Hematopoietic multipotent progenitor cell (in vitro differentiated cells): ENCODE results near the gene TOMM7. TPM values are rescaled to one million over a fixed set of nuclear protein-coding genes. Genes with fewer than 3 reads are reported as not detected.
"Not testable (repeated sequence)": the region's sequence is repeated elsewhere in the genome, so short reads cannot be mapped to it uniquely, and the experiment has no call there.

ENCODE experiments used
- DNase-seq, 3 donors: peaks; one replicate each; pipeline ENCODE4 v3.0.0-alpha.2; 2011 to 2015; ENCODE audit warnings: low read depth in 2 of 3, low spot score in 2 of 3
- total RNA-seq: library from RNA; depleted of rRNA; stranded (reverse); fragments of >200 nt; gene quantifications from one replicate; pipeline ENCODE4 v1.2.3, GENCODE V29; 2012

TOMM7 gene
- total RNA-seq, 1 donor = 140 TPM

GRCh38 chr7:22826593-22826992 lies 3.9 kb upstream of the TOMM7 start:
- DNase-seq = no peak

GRCh38 chr7:22824760-22825159 lies 2.1 kb upstream of the TOMM7 start:
- no peak for DNase-seq

- no peak for DNase-seq
Measured at GRCh38 chr7:22823142-22823497, 471 bp upstream of the TOMM7 start.

DNA sequence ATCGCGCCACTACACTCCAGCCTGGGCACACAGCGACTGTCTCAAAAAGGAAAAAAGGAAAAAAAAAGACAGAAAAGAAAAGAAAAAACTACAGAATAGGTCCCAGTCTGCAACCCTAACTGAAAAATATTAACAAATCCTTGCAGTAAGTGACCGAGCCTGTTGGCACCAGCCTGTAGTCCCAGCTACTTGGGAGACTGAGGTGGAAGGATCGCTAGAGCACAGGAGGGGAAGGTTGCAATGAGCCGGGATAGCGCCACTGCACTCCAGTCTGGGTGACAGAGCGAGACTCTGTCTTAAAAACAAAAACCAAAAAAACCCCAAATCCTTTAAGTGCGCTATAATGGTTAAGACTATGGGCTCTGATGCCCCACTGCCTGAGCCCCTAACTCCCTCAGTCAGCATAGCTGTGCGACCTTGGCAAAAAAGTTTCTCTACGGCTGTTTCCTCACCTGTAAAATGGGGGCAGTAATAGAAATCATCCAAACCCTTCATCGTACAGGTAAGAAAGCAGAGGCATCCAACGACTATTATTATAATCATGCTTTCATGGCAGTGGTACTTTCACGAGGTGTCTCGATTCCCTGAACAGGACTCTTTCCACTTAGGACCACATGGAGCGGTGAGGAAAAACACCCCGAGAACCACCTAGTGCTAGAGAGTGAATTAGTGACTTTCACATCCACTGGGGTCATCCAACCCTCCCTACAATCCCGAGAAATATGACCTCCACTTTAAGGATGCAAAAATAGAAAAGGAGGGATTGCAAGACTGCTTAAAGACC lies 755 bp downstream of the TOMM7 start:
- no peak for DNase-seq

DNA sequence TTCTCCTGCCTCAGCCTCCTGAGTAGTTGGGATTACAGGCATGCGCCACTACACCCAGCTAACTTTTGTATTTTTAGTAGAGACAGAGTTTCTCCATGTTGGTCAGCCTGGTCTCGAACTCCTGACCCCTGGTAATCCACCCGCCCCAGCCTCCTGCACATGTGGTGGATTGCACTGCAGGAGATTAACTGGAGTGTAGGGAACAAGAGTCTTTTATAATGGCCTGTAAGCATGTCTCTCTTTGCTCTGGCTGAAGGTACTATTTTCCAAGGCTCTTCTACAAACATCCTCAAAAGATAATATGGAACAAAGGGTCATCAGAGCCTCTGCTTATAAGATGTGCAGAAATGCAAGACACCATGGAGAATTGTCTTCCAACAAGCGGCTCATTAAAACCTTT lies 3.2 kb downstream of the TOMM7 start:
- DNase-seq = no peak

DNA sequence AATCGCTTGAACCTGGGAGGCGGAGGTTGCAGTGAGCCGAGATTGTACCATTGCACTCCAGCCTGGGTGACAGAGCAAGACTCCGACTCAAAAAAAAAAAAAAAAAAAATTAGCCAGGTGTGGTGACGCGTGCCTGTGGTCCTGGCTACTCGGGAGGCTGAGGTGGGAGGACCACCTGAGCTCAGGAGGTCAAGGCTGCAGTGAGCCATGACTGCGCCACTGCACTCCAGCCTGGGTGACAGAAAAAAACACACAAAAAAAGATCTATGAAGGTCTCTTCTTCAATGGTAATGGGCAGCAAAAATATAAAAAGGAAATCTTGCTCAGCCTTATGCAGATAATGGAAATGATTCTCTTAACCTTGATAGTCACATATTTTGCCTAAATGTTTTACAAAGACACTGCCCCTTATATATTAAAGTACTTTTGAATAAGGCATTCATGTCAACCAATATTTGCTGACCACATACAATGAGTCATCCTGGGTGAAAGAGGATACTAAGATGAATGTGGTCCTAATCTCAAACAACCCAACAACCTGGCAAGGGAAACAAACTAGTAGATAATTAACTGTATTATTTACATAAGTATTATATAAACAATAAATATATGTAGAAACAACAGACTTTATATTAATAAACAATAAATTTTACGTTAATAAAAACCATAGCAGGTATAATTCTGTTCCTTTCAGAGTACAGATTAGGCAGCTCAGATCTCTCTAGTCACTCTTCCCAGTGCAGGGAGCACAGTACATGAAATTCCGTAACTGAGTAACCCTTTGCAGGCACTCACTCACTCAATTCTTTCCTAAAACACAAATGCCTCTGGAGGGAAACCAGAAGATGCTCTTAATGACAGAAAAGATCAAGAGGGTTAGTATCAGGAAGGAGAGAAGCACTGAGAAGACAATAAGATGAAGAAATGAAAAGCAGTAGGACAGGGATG lies 8.1 kb downstream of the TOMM7 start:
- DNase-seq = no peak

DNA sequence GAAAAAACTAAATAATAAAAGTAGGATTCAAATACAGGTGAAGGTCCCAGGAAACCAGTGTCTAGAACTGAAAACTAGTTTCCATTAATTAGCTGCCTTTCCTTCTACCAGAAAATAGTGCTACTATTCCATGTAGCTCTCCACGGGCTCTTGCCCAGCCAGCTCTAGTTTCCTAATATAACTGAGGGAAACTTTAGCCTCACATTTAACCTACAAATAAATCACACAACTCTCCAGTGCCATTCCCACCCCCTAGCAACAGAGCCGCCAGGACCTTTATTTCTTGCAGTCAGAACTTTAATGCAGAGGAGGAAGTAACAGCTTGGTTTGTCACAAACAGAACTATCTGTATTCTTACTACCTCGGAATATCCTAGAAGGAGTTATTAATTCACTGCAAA lies 10.3 kb downstream of the TOMM7 start:
- no peak for DNase-seq

GRCh38 chr7:22811746-22812280 lies 10.8 kb downstream of the TOMM7 start:
- no peak for DNase-seq

- no peak for DNase-seq
Measured at GRCh38 chr7:22810843-22811242, 11.8 kb downstream of the TOMM7 start.

DNA sequence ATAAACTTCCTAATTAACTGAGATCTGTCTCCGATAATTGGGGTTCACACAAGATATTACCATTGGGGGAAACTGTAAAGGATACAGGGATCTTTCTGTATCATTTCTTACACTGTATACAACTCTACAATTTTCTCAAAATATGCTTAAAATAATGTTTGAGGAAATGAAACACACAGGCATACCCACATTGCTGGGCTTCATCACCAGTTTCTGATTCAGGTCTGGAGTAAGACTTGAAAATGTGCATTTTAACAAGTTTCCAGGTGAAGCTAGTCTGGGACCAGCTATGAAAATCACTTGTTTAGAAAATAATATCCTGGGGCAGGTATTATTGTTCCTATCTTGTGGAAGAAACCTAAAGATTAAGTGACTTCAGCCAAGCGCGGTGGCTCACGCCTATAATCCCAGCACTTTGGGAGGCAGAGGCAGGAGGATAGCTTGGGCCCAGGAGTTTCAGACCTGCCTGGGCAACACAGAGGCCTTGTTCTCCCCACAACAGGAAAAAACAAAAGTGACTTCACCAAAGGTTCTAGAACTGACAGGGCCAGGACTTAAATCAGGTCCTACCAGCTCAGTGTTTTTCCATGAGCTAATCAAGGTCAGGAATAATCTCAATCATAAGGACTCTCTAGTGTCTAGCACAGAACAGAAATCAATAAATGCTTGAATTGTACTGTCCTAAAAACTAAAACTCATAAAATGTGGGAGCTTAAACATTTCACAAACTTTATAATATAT lies 12.6 kb downstream of the TOMM7 start:
- no peak for DNase-seq

- no peak for DNase-seq
Measured at GRCh38 chr7:22808140-22808539, 14.5 kb downstream of the TOMM7 start.

DNA sequence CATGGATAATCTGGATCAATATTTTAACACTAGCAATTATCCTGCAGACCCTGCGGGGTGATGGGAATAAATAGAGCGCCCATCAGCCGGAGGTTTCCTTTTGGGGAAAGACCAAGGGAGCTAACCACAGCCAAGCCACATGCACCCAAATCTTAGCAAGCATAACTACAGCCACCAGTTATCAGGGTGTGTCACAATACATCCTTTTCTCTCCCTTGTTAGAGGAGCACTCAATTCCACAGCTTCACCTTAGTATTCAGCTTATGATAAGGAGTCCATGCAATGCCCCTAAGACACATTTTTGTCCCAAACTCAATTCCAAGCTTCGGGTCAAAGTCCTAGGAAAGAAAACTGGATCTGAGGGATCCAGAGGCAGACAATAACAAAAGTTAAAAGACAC lies 15.9 kb downstream of the TOMM7 start:
- DNase-seq = no peak

GRCh38 chr7:22805227-22805626 lies 17.4 kb downstream of the TOMM7 start:
- no peak for DNase-seq

DNA sequence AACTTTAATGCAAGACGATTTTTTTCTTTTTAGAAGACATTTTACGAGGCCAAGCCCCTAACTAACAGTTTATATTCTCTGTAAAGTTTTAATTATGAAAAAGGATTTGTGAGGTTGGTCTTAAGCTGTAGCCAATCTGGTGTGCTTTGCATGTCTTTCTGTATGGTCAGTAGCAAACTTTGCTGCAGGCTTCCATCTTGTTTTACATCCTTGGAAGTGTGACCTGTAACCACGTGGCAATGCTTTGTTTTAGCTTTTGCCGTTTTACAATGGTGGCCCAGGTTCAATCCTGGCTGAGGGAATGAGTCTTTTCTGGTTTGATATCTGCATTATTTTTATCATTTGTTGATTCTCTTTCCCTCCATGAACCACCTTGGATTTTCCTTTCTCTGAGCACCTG lies 19.8 kb downstream of the TOMM7 start:
- not testable (repeated sequence) for DNase-seq

DNA sequence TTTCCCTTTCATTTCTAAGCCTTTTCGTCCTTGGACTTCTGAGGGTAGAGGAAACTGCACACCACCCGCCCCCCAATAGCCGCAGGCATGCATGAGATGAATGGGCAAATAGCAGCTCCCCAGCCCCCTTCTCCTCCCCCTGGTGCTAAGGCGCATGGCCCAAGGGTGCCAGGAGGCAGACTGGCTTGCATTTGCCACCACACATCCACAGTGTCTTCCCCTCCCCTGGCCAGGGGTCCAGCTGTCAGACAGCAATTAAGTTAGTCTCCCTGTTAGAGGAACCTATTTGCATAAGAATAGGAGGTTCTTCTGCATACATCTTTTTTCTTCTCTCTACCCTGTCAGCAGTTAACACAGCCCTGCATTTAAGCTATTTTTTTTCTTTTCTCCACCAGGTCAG lies 20.2 kb downstream of the TOMM7 start:
- DNase-seq = no peak

- no peak for DNase-seq
Measured at GRCh38 chr7:22801912-22802311, 20.7 kb downstream of the TOMM7 start.

DNA sequence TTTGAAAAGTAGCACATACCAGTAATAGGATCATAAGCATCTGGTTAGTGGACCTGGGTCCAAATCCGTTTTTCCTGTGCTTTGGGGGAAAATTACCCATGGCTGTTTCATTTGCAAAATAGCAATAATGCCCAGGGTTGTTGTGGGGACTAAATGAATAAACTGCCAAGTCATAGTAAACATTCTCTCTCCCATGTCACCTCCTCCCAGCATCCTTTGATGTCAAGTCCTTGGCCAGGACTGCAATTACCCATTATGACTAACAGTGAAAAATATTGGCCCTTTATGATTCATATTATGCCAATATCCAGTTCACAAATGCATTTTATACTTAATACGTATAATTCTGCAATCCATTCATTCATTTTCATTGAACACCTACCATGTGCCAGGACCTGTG lies 23.0 kb downstream of the TOMM7 start:
- DNase-seq = no peak

- DNase-seq = no peak
Measured at GRCh38 chr7:22793593-22794462, 28.8 kb downstream of the TOMM7 start.

DNA sequence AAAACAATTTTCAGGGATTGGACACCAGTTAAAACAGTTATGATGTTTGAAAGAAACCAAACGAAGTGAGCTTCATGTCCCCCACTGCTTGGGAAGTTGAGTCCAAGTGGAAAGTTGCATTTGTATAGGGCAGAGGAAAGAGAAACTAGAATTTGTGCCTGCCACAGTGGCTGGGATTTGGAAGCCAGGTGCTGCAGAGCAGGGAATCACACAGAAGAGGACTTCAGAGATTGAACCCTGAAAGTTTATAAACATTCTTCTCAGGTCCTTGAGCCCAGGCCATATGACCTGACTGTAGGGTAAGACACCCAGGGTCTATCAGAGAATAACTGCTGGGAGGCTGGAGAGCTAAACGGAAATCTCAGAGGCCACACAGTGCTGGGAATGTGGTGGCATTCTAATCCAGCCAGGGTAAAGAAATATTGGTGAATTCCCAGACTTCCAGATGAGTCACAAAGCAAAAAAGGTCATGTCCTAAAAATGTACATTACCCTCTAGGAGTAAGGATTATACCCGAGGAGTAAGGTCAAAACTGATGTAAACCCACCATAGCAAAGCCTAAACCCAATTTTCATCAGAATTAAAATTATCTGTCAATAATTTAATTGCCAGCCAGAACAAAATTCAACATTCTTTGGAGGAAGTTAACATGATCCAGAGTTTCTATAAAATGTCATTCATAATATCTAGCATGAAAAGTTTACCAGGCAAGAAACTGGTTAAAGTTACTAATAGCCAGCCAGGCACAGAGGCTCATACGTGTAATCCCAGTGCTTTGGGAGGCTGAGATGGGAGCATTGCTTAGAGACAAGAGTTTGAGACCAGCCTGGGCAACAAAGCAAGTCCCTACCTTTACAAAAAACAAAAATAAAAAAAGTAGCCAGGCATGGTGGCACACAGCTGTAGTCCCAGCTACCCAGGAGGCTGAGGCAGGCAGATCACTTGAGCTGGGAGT lies 31.2 kb downstream of the TOMM7 start:
- no peak for DNase-seq
